HL-60 (cell line): ENCODE measurements around the gene CLTRN.

Experiments used
- CTCF ChIP-seq: IDR thresholded peaks from one replicate; pipeline ENCODE4 v1.5.1; 2011; ENCODE audit warnings: low read length, control low read depth, inconsistent platforms; ENCODE audit not compliant: insufficient read depth
- POLR2AphosphoS5 ChIP-seq: IDR thresholded peaks from 2 replicates; pipeline ENCODE4 v1.6.1; 2012; ENCODE audit warnings: low read depth
- SPI1 ChIP-seq: IDR thresholded peaks from 2 replicates; pipeline ENCODE4 v1.6.1; 2012; ENCODE audit warnings: low read depth, mild to moderate bottlenecking, borderline replicate concordance

GRCh38 chrX:15674514-15674840, 9.9 kb upstream of the CLTRN start:
- TF ChIP-seq SPI1 (no peak), CTCF (no peak), POLR2AphosphoS5 (no peak)
